ENCODE measurements around the gene SLC26A11.
"Not testable (repeated sequence)": the region's sequence is repeated elsewhere in the genome, so short reads cannot be mapped to it uniquely, and the experiment has no call there.

Gene SLC26A11

GRCh38 chr17:80254396-80255251 is 34.4 kb downstream of the SLC26A11 start:
- TF ChIP-seq CTCF (IDR thresholded peaks at IDR 0.05; ENCODE audit: extremely low read depth, insufficient read depth, missing control alignments), result no peak
- DNase-seq (ENCODE audit: low spot score), result peak; percentile 65
- in situ Hi-C loops (cut with MboI; ENCODE audit: low pct_unique_long_range_greater_than_20kb, low sequenced_read_pairs, unreplicated experiment), result no loop called here

- in situ Hi-C loops (cut with MboI; ENCODE audit: low pct_unique_long_range_greater_than_20kb, low sequenced_read_pairs, unreplicated experiment), result no loop called here
- DNase-seq (ENCODE audit: low spot score), result no peak
- no peak for TF ChIP-seq CTCF (IDR thresholded peaks at IDR 0.05; ENCODE audit: extremely low read depth, insufficient read depth, missing control alignments)
Observed at GRCh38 chr17:80256034-80256350, 35.8 kb downstream of the SLC26A11 start.

GRCh38 chr17:80257716-80258213 is 37.5 kb downstream of the SLC26A11 start:
- TF ChIP-seq CTCF (IDR thresholded peaks at IDR 0.05; ENCODE audit: extremely low read depth, insufficient read depth, missing control alignments), result no peak
- no peak for DNase-seq (ENCODE audit: low spot score)
- in situ Hi-C loops (cut with MboI; ENCODE audit: low pct_unique_long_range_greater_than_20kb, low sequenced_read_pairs, unreplicated experiment), result no loop called here

- DNase-seq (ENCODE audit: low spot score); in situ Hi-C loops (cut with MboI; ENCODE audit: low pct_unique_long_range_greater_than_20kb, low sequenced_read_pairs, unreplicated experiment): not testable (repeated sequence)
Observed at GRCh38 chr17:80258296-80258695, 38.1 kb downstream of the SLC26A11 start.

- no peak for TF ChIP-seq CTCF (IDR thresholded peaks at IDR 0.05; ENCODE audit: extremely low read depth, insufficient read depth, missing control alignments)
- in situ Hi-C loops (cut with MboI; ENCODE audit: low pct_unique_long_range_greater_than_20kb, low sequenced_read_pairs, unreplicated experiment), result no loop called here
- no peak for DNase-seq (ENCODE audit: low spot score)
Observed at GRCh38 chr17:80259457-80260068, 39.3 kb downstream of the SLC26A11 start.

GRCh38 chr17:80260069-80260535 is 39.9 kb downstream of the SLC26A11 start:
- DNase-seq (ENCODE audit: low spot score), result peak; percentile 95
- in situ Hi-C loops (cut with MboI; ENCODE audit: low pct_unique_long_range_greater_than_20kb, low sequenced_read_pairs, unreplicated experiment), result no loop called here
- no peak for TF ChIP-seq CTCF (IDR thresholded peaks at IDR 0.05; ENCODE audit: extremely low read depth, insufficient read depth, missing control alignments)

GRCh38 chr17:80260791-80261158 is 40.5 kb downstream of the SLC26A11 start, which contains the start of gene RNF213:
RNF213 (plus strand) TSS chr17:80260852; CDS start chr17:80263682, 2,830 bp downstream.
- DNase-seq (ENCODE audit: low spot score), result peak; percentile 91
- in situ Hi-C loops (cut with MboI; ENCODE audit: low pct_unique_long_range_greater_than_20kb, low sequenced_read_pairs, unreplicated experiment), result no loop called here
- no peak for TF ChIP-seq CTCF (IDR thresholded peaks at IDR 0.05; ENCODE audit: extremely low read depth, insufficient read depth, missing control alignments)
